ENCODE measurements around the gene RAD51B.

RAD51B gene

GRCh38 chr14:68525516-68525915, 705.9 kb downstream of the RAD51B start:
- no peak for DNase-seq (ENCODE audit: low read depth in 2 of 2)

DNA sequence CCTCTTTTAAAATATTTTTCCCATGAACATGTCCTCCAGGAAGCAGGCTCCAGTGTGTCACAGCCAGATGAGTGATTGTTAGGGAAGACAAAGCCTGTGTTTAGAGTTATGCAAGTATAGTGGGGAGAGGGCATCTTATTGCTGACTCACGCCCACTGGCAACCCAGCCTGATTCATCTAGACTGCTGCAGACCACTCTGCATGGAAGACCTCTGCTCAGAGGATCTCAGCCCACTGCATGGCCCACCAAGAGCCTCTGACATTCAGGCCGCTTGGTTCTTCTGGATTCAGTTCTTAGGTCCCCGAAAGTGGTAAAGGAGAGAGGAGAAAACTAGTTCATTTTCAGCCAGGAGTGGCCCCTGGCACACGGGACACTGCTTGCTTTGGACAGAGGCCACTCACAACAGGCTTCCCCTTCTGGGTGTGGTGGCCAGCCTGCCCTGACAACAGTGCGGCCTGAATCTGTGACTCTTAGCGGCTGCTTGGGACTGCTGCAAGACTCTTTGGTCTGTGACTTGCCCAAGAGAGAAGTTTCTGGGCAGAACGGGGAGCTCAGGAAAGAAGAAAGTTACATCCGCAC, 707.0 kb downstream of the RAD51B start:
- DNase-seq (ENCODE audit: low read depth in 2 of 2) = no peak

GRCh38 chr14:68527329-68527851, 707.8 kb downstream of the RAD51B start:
- DNase-seq (ENCODE audit: low read depth in 2 of 2) = no peak

GRCh38 chr14:68528040-68528687, 708.6 kb downstream of the RAD51B start:
- no peak for DNase-seq (ENCODE audit: low read depth in 2 of 2)

DNA sequence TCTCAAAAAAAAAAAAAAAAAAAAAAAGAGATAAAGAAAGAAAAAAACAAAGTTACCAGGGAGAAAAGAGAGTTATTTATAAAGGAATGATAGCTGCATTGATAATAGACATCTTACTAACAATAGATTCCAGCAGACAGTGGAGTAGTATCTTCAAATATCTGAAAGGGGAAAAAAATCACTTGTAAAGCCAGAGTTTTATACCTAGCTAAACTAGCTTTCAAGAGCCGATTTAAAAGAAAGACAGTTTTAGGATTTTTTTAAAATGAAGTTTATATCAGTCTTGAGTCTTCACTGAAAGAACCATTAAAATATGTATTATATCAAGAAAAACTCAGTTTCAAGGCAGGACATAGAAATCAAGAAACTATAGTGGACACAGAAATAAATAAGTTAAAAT, 710.9 kb downstream of the RAD51B start:
- DNase-seq (ENCODE audit: low read depth in 2 of 2) = no peak

- no peak for DNase-seq (ENCODE audit: low read depth in 2 of 2)
Observed at GRCh38 chr14:68532496-68532895, 712.9 kb downstream of the RAD51B start.

GRCh38 chr14:68534276-68534675, 714.7 kb downstream of the RAD51B start:
- no peak for DNase-seq (ENCODE audit: low read depth in 2 of 2)

- DNase-seq (ENCODE audit: low read depth in 2 of 2) = no peak
Observed at GRCh38 chr14:68535404-68536017, 715.9 kb downstream of the RAD51B start.

DNA sequence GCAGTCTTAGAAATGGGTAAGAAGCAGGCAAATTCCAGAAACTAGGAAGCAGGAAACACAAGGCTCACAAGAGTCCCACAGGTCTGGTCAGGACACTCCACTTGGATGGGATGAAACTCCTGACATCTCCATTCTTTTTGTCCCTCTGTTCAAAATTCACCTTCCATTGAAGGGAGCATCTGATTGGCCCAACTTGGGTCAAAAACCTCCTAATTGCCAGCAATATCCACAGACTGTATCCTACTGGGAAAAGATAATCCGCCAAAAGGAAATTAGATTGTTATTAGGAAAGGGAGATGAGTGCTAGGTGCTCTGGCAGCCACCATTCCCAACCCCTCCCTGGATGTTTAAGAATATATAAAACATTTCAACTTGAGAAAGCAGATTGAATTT, 716.4 kb downstream of the RAD51B start:
- DNase-seq (ENCODE audit: low read depth in 2 of 2) = no peak

DNA sequence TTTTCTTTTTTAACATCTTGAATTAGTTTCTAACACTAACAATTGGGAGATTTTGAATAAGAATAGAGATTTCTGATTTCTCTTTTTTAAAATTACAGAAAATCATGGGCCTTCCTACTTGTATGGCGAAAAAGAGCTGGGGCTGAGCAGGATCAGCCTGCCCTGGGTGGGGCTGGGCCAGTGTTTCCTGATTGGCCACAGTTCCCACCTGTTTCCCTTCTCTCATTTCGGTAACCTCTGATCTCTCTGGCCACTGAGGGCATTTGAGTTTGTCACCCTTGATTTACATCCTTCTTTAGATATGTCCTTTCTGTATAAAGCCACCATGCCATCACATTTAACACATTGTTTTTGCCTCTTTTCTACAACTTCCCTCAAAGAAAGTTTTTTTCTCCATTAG, 719.1 kb downstream of the RAD51B start:
- DNase-seq (ENCODE audit: low read depth in 2 of 2) = no peak

DNA sequence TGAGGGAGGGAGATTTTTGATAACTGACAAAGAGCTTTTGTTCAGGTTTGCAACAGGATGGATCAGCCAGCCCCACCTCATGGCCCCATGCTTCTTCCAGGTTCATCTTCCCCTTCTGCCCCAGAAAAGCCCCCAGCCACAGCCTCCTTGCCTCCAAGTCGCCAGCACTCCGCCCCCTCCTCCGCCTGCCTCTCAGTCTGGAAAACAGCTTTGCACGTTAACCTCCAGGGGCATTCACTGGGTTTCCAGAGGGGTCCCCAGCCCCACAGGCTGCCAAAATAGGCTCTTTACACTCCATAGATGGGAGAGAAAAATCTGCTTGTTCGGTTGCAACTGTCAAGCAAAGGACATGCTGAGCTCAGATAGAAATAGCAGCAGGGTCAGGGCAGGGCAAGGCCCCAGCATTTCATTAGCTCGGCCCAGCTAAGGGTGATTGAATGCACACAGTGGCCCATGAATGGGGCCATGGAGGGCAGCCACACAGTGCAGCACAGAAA, 719.7 kb downstream of the RAD51B start:
- DNase-seq (ENCODE audit: low read depth in 2 of 2) = no peak

DNA sequence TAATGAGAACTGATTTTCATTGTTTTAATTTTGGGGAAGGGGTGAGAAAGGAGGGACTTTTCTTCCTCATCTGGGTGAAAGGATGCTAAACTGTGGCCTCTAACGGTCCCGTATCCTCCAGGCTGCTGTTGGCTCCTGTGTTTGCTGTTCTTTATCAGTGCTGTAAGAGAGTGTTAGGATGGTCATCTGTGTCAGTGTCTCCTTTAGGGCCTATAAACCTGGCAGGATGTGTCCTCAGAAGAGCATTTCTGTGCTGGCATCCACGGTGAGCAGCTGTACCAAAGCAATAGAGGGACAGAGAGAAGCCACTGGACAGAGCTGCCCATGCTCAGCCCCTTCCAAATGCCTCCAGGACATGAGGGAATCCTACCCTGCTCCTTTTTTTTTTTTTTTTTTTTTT, 720.2 kb downstream of the RAD51B start:
- DNase-seq (ENCODE audit: low read depth in 2 of 2) = no peak

DNA sequence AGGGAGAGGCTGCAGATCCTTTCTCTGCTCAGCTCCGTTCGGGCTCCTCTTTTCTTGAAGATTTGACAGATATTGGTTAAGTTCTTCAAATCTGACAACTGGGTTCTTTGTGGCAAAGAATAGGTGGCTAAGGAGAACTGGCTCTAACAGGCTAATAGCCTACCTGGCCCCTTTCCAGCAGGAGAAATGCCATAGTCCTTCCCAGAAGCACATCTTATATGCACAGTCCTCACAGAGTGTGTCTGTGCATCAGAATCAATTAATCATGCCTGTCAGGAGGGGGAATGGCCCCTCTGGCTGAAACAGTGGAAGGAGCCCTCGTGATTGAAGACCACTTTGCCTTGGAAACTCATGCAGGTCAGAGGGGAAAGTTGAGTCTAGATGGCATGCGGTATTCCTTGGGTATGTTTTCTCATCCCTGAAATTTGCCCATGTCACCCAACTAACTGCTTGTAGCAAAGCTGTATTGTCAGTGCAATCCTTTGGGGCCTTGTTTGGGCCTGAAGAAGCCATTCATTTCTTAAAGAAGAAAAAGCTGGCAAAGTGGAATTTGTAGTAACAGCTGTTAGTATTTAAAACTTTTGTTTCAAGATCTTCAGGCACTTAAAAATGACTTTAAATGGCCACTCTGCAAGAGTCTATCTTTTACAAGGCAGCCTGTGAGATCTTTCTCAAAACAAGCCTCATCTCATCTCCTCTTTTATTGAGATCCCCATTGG, 721.8 kb downstream of the RAD51B start:
- DNase-seq (ENCODE audit: low read depth in 2 of 2) = no peak

DNA sequence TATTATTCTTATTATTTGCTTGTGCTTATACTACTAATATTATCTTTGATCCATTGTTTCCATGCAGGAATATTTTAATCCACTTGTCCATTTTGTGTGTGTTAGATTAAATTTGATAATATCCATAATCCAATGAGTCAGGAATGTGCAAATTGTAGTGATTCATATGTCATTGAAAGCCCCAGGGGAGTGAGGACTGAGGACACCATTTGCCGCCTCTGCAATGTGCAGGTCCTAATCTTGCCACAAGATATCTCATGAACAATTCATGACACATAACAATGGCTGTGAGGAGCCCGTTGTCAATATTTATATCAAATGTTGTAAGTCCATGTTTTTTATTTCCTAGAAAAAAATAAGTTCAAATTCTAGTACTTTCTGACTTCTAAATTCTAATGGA, 722.8 kb downstream of the RAD51B start:
- no peak for DNase-seq (ENCODE audit: low read depth in 2 of 2)

DNA sequence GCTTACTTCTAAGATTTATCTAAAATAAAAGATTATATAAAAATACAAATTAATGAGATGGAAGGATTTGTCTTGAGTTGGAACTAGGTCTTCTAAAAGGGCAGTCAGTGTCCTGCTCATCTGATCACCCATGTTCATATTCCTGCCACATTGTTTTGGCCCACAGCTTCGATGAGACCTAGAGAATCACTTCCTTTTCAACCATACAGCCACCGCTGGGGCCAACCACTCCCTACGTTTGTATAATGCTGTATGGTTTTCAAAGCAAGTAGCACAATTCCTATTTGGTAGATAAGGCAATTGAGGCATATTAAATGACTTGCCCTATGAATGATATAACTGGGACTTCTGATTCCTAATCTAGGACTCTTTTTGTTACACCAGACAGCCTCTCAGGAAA, 723.9 kb downstream of the RAD51B start:
- no peak for DNase-seq (ENCODE audit: low read depth in 2 of 2)

GRCh38 chr14:68544081-68544892, 724.7 kb downstream of the RAD51B start:
- DNase-seq (ENCODE audit: low read depth in 2 of 2) = no peak

GRCh38 chr14:68546839-68547238, 727.3 kb downstream of the RAD51B start:
- no peak for DNase-seq (ENCODE audit: low read depth in 2 of 2)

DNA sequence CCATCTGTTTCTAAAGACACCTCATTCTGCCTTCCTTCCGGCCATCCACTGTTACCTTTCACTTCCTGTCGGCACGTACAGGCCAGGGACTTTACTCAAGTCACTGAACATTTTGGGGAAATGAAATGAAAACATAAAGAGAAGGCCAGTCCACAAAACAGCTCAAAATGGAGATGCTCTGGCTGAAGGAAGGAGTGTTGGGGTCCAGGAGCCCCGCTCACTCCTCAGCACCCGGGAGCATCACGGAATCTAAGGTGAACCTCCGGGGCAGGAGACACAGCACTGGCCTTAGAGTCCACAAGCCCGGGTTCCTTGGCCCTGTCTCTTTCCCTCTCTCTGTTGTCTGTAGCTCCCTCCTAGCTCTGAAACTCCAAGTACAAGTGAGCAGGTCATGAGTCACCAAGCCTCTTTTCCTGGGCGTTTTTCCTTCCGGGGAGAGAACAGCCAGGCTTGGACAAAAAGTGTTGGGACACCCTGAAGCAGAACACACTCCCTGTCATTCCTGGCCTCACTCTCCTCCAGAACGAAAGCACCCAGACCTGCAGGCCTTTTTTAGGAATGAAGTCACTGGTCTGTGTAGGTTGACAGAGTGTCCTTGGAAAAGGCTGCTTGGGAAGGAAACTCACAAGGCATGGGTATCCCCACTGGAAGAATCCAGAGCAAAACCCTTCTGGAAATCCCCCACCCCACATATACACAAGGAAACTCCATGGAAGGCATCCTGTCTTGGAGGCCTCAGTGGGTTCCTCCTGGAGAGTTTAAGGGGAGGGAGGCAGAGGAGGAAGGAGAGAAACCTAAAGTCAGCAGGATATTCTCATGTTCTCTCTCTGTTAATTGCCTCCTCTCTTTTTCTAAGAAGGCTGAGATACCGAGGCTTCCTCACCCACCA, 728.0 kb downstream of the RAD51B start:
- DNase-seq (ENCODE audit: low read depth in 2 of 2) = no peak

- DNase-seq (ENCODE audit: low read depth in 2 of 2) = no peak
Observed at GRCh38 chr14:68548194-68549076, 728.9 kb downstream of the RAD51B start.

- no peak for DNase-seq (ENCODE audit: low read depth in 2 of 2)
Observed at GRCh38 chr14:68550338-68550715, 730.7 kb downstream of the RAD51B start.
